B cell (primary cell): ENCODE results near the gene GON4L. TPM values are rescaled to one million over a fixed set of nuclear protein-coding genes. Genes with fewer than 3 reads are reported as not detected.

Source experiments
- ATAC-seq: fragments of 200-7000 bp; cut with Tn5 transposase; one replicate; pipeline ENCODE4 v1.10.0; 2021; ENCODE audit warnings: low read depth, mild to moderate bottlenecking, moderate number of reproducible peaks, moderate library complexity
- CTCF ChIA-PET: fragments of 350-600 bp; sonication (Branson Sonifier 250); formaldehyde crosslinking; loops from one replicate; lab custom pipeline; 2021; ENCODE audit warnings: antibody characterized with exemption, inconsistent platforms; lab: Charles Lee
- POLR2A ChIA-PET: fragments of 350-600 bp; sonication (Branson Sonifier 250); formaldehyde crosslinking; loops from one replicate; lab custom pipeline; 2021; ENCODE audit warnings: antibody characterized with exemption; lab: Charles Lee
- DNase-seq: peaks from one replicate; pipeline ENCODE4 v3.0.0; 2013
- H2AFZ ChIP-seq: 2 replicates; pipeline ENCODE4 v1.6.1; 2012; ENCODE audit warnings: mild to moderate bottlenecking, low read depth, low read length; ENCODE audit not compliant: insufficient read depth, poor library complexity, severe bottlenecking
- H3K27ac ChIP-seq, 2 donors: 1 replicate in 1 of 2; 2 replicates in 1 of 2; pipeline ENCODE4 v1.5.1; 2012 to 2013; ENCODE audit warnings: low read length in 2 of 2, mild to moderate bottlenecking in 2 of 2, moderate library complexity in 1 of 2
- H3K27me3 ChIP-seq, 4 experiments: fragments of 200-600 bp in 1 of 4; sonication (generic) in 1 of 4; replicated peaks in 1 of 4; 1 replicate in 2 of 4; 2 replicates in 2 of 4; pipeline versions ENCODE4 v1.6.1 to v1.7.0; 2013 to 2016; ENCODE audit warnings: low read length in 3 of 4, mild to moderate bottlenecking in 2 of 4, mixed read lengths in 1 of 4, moderate library complexity in 1 of 4; ENCODE audit not compliant: insufficient read depth in 4 of 4, control insufficient read depth in 3 of 4; ENCODE audit errors: control extremely low read depth in 1 of 4
- H3K36me3 ChIP-seq, 2 experiments: replicated peaks in 1 of 2; 1 replicate in 1 of 2; 2 replicates in 1 of 2; pipeline versions ENCODE4 v1.6.1 to v1.7.1; 2013; ENCODE audit warnings: low read length in 1 of 2; ENCODE audit not compliant: insufficient read depth in 2 of 2, control insufficient read depth in 1 of 2; ENCODE audit errors: control extremely low read depth in 1 of 2, extremely low read depth in 1 of 2
- H3K4me1 ChIP-seq, 2 donors: fragments of 200-600 bp in 1 of 2; sonication (generic) in 1 of 2; 1 replicate in 1 of 2; 2 replicates in 1 of 2; pipeline versions ENCODE4 v1.5.1 to v1.6.1; 2013 to 2017; ENCODE audit warnings: low read length in 2 of 2; ENCODE audit not compliant: control insufficient read depth in 2 of 2, insufficient read depth in 2 of 2
- H3K4me2 ChIP-seq: replicated peaks from 2 replicates; pipeline ENCODE3; 2012; ENCODE audit warnings: mild to moderate bottlenecking, low read depth, low read length; ENCODE audit not compliant: poor library complexity, severe bottlenecking
- H3K4me3 ChIP-seq, 5 experiments: fragments of 200-600 bp in 1 of 5; sonication (generic) in 1 of 5; 1 replicate in 3 of 5; 2 replicates in 2 of 5; pipeline versions ENCODE4 v1.5.1 to v1.7.0; 2011 to 2016; ENCODE audit warnings: low read length in 4 of 5, mild to moderate bottlenecking in 4 of 5, low read depth in 2 of 5, control low read depth in 1 of 5, moderate library complexity in 1 of 5; ENCODE audit not compliant: insufficient read depth in 1 of 5; ENCODE audit errors: control extremely low read depth in 1 of 5, extremely low read depth in 1 of 5
- H3K79me2 ChIP-seq: fragments of 200-600 bp; sonication (generic); one replicate; pipeline ENCODE4 v1.6.0; 2016; ENCODE audit warnings: low read length; ENCODE audit not compliant: control insufficient read depth, insufficient read depth
- H3K9ac ChIP-seq: fragments of 200-600 bp; sonication (generic); 2 replicates; pipeline ENCODE4 v1.6.1; 2017; ENCODE audit warnings: mild to moderate bottlenecking, low read length, moderate library complexity
- H3K9me3 ChIP-seq, 3 donors: one replicate each; pipeline versions ENCODE4 v1.6.1 to v1.7.1; 2013; ENCODE audit warnings: low read length in 2 of 3; ENCODE audit not compliant: control insufficient read depth in 2 of 3, insufficient read depth in 1 of 3; ENCODE audit errors: control extremely low read depth in 1 of 3
- H4K20me1 ChIP-seq: 2 replicates; pipeline ENCODE4 v1.6.0; 2012; ENCODE audit warnings: mild to moderate bottlenecking, low read length; ENCODE audit not compliant: insufficient read depth, control insufficient read depth, poor library complexity, severe bottlenecking
- H3K27ac Mint-ChIP-seq: one replicate; pipeline ENCODE4 v1.8.0; 2021; ENCODE audit warnings: mixed read lengths
- H3K27me3 Mint-ChIP-seq: one replicate; pipeline ENCODE4 v1.8.0; 2021; ENCODE audit warnings: mixed read lengths
- H3K4me1 Mint-ChIP-seq: one replicate; pipeline ENCODE4 v1.8.0; 2021; ENCODE audit warnings: mixed read lengths
- H3K4me3 Mint-ChIP-seq: one replicate; pipeline ENCODE4 v1.8.0; 2021; ENCODE audit warnings: mixed read lengths
- H3K9me3 Mint-ChIP-seq: one replicate; pipeline ENCODE4 v1.8.0; 2022; ENCODE audit warnings: mixed read lengths; ENCODE audit not compliant: insufficient read depth
- EZH2 ChIP-seq: IDR thresholded peaks from 2 replicates; pipeline ENCODE4 v1.6.1; 2012; ENCODE audit warnings: borderline replicate concordance, low read depth, mild to moderate bottlenecking, moderate library complexity, low read length; ENCODE audit not compliant: insufficient read depth, poor library complexity, severe bottlenecking
- WGBS: methylation state at CpG from one replicate; pipeline ENCODE4 v1.1.5; 2013; ENCODE audit warnings: missing lambda C conversion rate; ENCODE audit not compliant: insufficient coverage; 5-methylcytosine and 5-hydroxymethylcytosine counted together
- intact Hi-C: fragments of 100-400 bp; cut with micrococcal nuclease; formaldehyde crosslinking; loops from one replicate; pipeline ENCODE4 v1.10.0; 2022
- polyA plus RNA-seq: library from polyadenylated mRNA; depleted of rRNA; stranded (reverse); fragments of >200 nt; gene quantifications from 2 replicates; pipeline ENCODE4 v1.2.3, GENCODE V29; 2012
- total RNA-seq, 2 donors: library from RNA; stranded (reverse); fragments of 120-200 nt in 1 of 2; gene quantifications; 1 replicate in 1 of 2; 2 replicates in 1 of 2; pipeline versions ENCODE4 v1.2.3 to v1.2.4, GENCODE V29; 2013 to 2022
- TF ChIP-seq, protein P1 (sequence below): fragments of 200-600 bp; IDR thresholded peaks from one replicate; pipeline ENCODE4 v1.8.0; 2022; ENCODE audit warnings: antibody characterized with exemption, mild to moderate bottlenecking

GON4L gene
- total and polyA plus RNA-seq, 2 donors (not counting 1 experiment from before 2014, with no cell fraction given) = 54.4 to 127 TPM

DNA sequence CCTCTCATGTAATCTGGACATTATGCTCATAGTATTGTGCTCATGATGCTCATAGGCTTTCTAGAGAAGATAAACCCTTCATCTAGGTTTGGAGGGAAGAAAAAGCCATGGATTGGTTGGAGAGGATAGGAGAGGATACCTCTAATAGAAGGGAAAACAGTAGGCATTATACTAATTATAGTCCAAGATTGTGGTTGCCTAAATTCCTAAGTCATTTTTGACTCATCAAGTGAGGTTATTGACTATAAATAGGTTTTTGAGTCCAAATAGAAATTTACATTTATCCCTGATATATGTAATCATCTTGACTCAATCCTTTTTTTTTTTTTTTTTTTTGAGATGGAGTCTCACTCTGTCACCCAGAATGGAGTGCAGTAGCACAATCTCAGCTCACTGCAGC lies 7.4 kb upstream of the GON4L start:
- Mint-ChIP-seq H3K9me3 (no peaks in the 10 kb centered on the region), H3K27me3 (peaks cover 10% of the 10 kb centered on the region), H3K4me1 (peaks cover 6% of the 10 kb centered on the region), H3K27ac (no peak overlapping the region), H3K4me3 (no peak overlapping the region)
- Histone ChIP-seq H3K27me3 (peaks cover 0 to 4% (median 2%) of the 10 kb centered on the region in 4 experiments), H3K27ac (no peak overlapping the region), H2AFZ (no peak overlapping the region), H3K9me3 (no peaks in the 10 kb centered on the region), H3K4me2 (no peak overlapping the region), H3K79me2 (no peaks in the 10 kb centered on the region), H3K9ac (no peak overlapping the region), H3K4me3 (no peak overlapping the region), H3K4me1 (peaks cover 0 to 15% of the 10 kb centered on the region in 2 donors), H3K36me3 (no peaks in the 10 kb centered on the region), H4K20me1 (no peaks in the 10 kb centered on the region)
- CTCF ChIA-PET = no interaction called here
- POLR2A ChIA-PET = interaction anchor here (0.6 kb wide), 1 partner anchor 393 kb away, joined by 3 read pairs; no protein-coding TSS in a partner anchor
- intact Hi-C loops = no loop called here
- ATAC-seq (no peak), DNase-seq (no peak)
- TF ChIP-seq EZH2 = no peak

DNA sequence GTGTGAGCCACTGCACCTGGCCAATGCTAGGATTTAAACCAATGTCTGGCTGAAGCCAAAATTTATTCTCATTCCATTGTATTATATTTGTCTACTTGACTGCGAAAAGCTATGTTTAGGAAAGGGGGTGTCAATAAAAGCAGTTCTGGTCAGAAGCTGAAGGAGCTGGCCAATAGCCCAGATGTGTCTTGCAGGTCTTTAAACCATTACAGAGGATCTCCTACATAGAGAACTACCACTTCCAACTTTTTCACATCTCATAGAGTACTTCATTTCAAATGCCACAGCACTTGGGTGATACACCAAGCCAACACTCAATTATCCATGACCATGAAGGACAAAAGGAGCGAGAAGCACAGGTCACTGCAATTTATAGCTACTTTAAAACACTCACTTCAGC lies 4.9 kb upstream of the GON4L start:
- H3K4me1 Mint-ChIP-seq = peaks cover 23% of the 10 kb centered on the region
- H3K4me3 Mint-ChIP-seq = no peak overlapping the region
- no peaks in the 10 kb centered on the region for H4K20me1 ChIP-seq
- intact Hi-C loops = no loop called here
- H3K4me3 ChIP-seq = no peak overlapping the region
- no peaks in the 10 kb centered on the region for H3K9me3 Mint-ChIP-seq
- H3K27me3 Mint-ChIP-seq = peaks cover 11% of the 10 kb centered on the region
- H3K27ac ChIP-seq = no peak overlapping the region
- no peak overlapping the region for H2AFZ ChIP-seq
- CTCF ChIA-PET = interaction anchor here (0.7 to 0.9 kb wide), 3 partner anchors 16 to 76 kb away, joined by 3 read pairs; no protein-coding TSS in a partner anchor
- H3K9me3 ChIP-seq = no peaks in the 10 kb centered on the region
- POLR2A ChIA-PET = no interaction called here
- H3K36me3 ChIP-seq = no peaks in the 10 kb centered on the region
- H3K4me2 ChIP-seq = no peak overlapping the region
- no peak for DNase-seq
- peaks cover 4 to 30% of the 10 kb centered on the region in 2 donors for H3K4me1 ChIP-seq
- H3K79me2 ChIP-seq = peaks cover 7% of the 10 kb centered on the region
- no CpG with 5 or more reads among the region's 2 CpGs for WGBS
- no peak for TF ChIP-seq EZH2
- TF ChIP-seq, protein P1, sequence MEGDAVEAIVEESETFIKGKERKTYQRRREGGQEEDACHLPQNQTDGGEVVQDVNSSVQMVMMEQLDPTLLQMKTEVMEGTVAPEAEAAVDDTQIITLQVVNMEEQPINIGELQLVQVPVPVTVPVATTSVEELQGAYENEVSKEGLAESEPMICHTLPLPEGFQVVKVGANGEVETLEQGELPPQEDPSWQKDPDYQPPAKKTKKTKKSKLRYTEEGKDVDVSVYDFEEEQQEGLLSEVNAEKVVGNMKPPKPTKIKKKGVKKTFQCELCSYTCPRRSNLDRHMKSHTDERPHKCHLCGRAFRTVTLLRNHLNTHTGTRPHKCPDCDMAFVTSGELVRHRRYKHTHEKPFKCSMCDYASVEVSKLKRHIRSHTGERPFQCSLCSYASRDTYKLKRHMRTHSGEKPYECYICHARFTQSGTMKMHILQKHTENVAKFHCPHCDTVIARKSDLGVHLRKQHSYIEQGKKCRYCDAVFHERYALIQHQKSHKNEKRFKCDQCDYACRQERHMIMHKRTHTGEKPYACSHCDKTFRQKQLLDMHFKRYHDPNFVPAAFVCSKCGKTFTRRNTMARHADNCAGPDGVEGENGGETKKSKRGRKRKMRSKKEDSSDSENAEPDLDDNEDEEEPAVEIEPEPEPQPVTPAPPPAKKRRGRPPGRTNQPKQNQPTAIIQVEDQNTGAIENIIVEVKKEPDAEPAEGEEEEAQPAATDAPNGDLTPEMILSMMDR = no peak
- H3K27me3 ChIP-seq = peaks cover 0 to 4% (median 2%) of the 10 kb centered on the region in 4 experiments
- no peak for ATAC-seq
- H3K27ac Mint-ChIP-seq = no peak overlapping the region
- no peak overlapping the region for H3K9ac ChIP-seq
